ENCODE results near the gene NIPSNAP3A. TPM values are rescaled to one million over a fixed set of nuclear protein-coding genes. Genes with fewer than 3 reads are reported as not detected.

Gene NIPSNAP3A
- total RNA-seq, 1 experiment from 2014 or later, result 17.4 TPM

- no peaks in the 10 kb centered on the region for H3K9me3 ChIP-seq (ENCODE audit: control insufficient read depth, insufficient read depth, low read depth, low read length)
- CTCF ChIA-PET, result no interaction called here
- H3K4me1 ChIP-seq (ENCODE audit: control insufficient read depth, insufficient read depth, low read length), result no peaks in the 10 kb centered on the region
- TF ChIP-seq POLR2AphosphoS5 (IDR thresholded peaks at IDR 0.05; ENCODE audit: low read depth, low read length) (no peak), REST (IDR thresholded peaks at IDR 0.05; ENCODE audit: insufficient read depth in 1 of 2, low read depth in 2 of 2, low read length in 1 of 2) (no peak), TCF7L2 (IDR thresholded peaks at IDR 0.05; ENCODE audit: low read depth, low read length) (no peak), SIN3A (IDR thresholded peaks at IDR 0.05; ENCODE audit: borderline replicate concordance, insufficient read depth, low read depth, low read length) (no peak), CTCF (IDR thresholded peaks at IDR 0.05) (no peak)
- DNase-seq (ENCODE audit: low read depth, low spot score), result no peak
- no peak for ATAC-seq
- H3K4me3 ChIP-seq (ENCODE audit: low read depth in 2 of 2, low read length in 2 of 2), result no peak overlapping the region
- intact Hi-C loops (cut with micrococcal nuclease; ENCODE audit: unreplicated experiment), result no loop called here
- in situ Hi-C loops (cut with HindIII; ENCODE audit: low pct_unique_long_range_greater_than_20kb, low sequenced_read_pairs), result no loop called here
- H3K27me3 ChIP-seq (ENCODE audit: control insufficient read depth, insufficient read depth, low read length), result no peaks in the 10 kb centered on the region
- no peaks in the 10 kb centered on the region; the same call in 1 of the 2 replicates for H3K36me3 ChIP-seq (ENCODE audit: control insufficient read depth, insufficient read depth, low read length)
- BruUV-seq (replicated peaks), result no TSS peak
- POLR2A ChIA-PET, result no interaction called here
- H3K27ac ChIP-seq (ENCODE audit: low read length), result no peak overlapping the region
Measured at GRCh38 chr9:104784098-104784497, 36.6 kb downstream of the NIPSNAP3A start.

GRCh38 chr9:104786293-104786692 is 38.8 kb downstream of the NIPSNAP3A start:
- intact Hi-C loops (cut with micrococcal nuclease; ENCODE audit: unreplicated experiment), result no loop called here
- no peak for TF ChIP-seq CTCF (IDR thresholded peaks at IDR 0.05)
- no peak for TF ChIP-seq REST (IDR thresholded peaks at IDR 0.05; ENCODE audit: insufficient read depth in 1 of 2, low read depth in 2 of 2, low read length in 1 of 2)
- TF ChIP-seq TCF7L2 (IDR thresholded peaks at IDR 0.05; ENCODE audit: low read depth, low read length), result no peak
- TF ChIP-seq SIN3A (IDR thresholded peaks at IDR 0.05; ENCODE audit: borderline replicate concordance, insufficient read depth, low read depth, low read length), result no peak
- TF ChIP-seq POLR2AphosphoS5 (IDR thresholded peaks at IDR 0.05; ENCODE audit: low read depth, low read length), result no peak
- no peaks in the 10 kb centered on the region; the same call in 1 of the 2 replicates for H3K36me3 ChIP-seq (ENCODE audit: control insufficient read depth, insufficient read depth, low read length)

More at GRCh38 chr9:104786293-104786692, 38.8 kb downstream of the NIPSNAP3A start:
- Histone ChIP-seq H3K27me3 (ENCODE audit: control insufficient read depth, insufficient read depth, low read length) (no peaks in the 10 kb centered on the region), H3K27ac (ENCODE audit: low read length) (no peak overlapping the region), H3K9me3 (ENCODE audit: control insufficient read depth, insufficient read depth, low read depth, low read length) (no peaks in the 10 kb centered on the region), H3K4me3 (ENCODE audit: low read depth in 2 of 2, low read length in 2 of 2) (no peak overlapping the region), H3K4me1 (ENCODE audit: control insufficient read depth, insufficient read depth, low read length) (no peaks in the 10 kb centered on the region)
- CTCF ChIA-PET, result no interaction called here
- POLR2A ChIA-PET, result no interaction called here
- BruUV-seq (replicated peaks), result no TSS peak
- in situ Hi-C loops (cut with HindIII; ENCODE audit: low pct_unique_long_range_greater_than_20kb, low sequenced_read_pairs), result no loop called here
- DNase-seq (ENCODE audit: low read depth, low spot score) (no peak), ATAC-seq (no peak)

All from Panc1 (cell line).